Endothelial cell of umbilical vein (primary cell): ENCODE data around the gene CRISPLD2.

ENCODE experiments used
- EZH2 ChIP-seq: IDR thresholded peaks from 2 replicates; pipeline ENCODE4 v1.6.1; 2012; ENCODE audit warnings: borderline replicate concordance, low read depth, mild to moderate bottlenecking, moderate library complexity, low read length, inconsistent platforms; ENCODE audit not compliant: severe bottlenecking
- GATA2 ChIP-seq: IDR thresholded peaks from 2 replicates; pipeline ENCODE4 v1.7.0; 2011; ENCODE audit warnings: low read depth, mild to moderate bottlenecking, moderate library complexity, mixed read lengths, low read length; ENCODE audit not compliant: insufficient read length, insufficient read depth
- JUN ChIP-seq: IDR thresholded peaks from 2 replicates; pipeline ENCODE4 v1.6.1; 2011; ENCODE audit warnings: borderline replicate concordance, low read depth; ENCODE audit not compliant: insufficient read length, insufficient read depth
- POLR2A ChIP-seq: IDR thresholded peaks from 2 replicates; pipeline ENCODE4 v1.6.1; 2012; ENCODE audit warnings: low read depth, mild to moderate bottlenecking, control low read depth, low read length
- TF ChIP-seq, protein P1 (sequence below), 2 donors: IDR thresholded peaks; 1 replicate in 1 of 2; 2 replicates in 1 of 2; pipeline ENCODE4 v1.5.1; 2011; ENCODE audit warnings: low read length in 2 of 2, mild to moderate bottlenecking in 2 of 2, moderate library complexity in 2 of 2, control low read depth in 1 of 2, inconsistent platforms in 1 of 2, low read depth in 1 of 2; ENCODE audit not compliant: insufficient read depth in 1 of 2; ENCODE audit errors: extremely low read depth in 1 of 2
- TF ChIP-seq, protein P2 (sequence below): IDR thresholded peaks from 2 replicates; pipeline ENCODE4 v1.6.1; 2011; ENCODE audit not compliant: insufficient read depth, insufficient read length

DNA sequence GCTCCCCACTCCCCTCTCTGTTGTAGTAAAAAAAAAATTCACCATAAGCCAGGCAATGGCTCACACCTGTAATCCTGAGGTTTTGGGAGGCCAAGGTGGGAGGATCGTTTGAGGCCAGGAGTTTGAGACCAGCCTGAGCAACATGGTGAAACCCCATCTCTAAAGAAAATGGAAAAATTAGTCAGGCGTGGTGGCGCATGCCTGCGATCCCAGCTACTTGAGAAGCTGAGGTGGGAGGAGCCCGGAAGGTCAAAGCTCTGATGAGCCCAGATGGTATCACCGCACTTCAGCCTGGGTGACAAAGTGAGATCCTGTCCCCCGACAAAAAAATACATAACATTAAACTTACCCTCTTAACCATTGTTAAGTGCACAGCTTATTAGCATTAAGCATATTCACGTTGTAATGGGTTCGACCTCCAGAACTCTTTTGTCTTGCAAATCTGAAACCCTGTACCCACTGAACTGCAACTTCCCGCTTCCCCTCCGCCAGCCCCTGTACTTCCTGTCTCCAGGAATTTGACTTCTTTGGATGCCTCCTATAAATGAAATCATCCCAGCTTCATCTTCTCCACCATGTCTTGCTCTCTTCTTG lies 66.8 kb downstream of the CRISPLD2 start:
- TF ChIP-seq, protein P1, sequence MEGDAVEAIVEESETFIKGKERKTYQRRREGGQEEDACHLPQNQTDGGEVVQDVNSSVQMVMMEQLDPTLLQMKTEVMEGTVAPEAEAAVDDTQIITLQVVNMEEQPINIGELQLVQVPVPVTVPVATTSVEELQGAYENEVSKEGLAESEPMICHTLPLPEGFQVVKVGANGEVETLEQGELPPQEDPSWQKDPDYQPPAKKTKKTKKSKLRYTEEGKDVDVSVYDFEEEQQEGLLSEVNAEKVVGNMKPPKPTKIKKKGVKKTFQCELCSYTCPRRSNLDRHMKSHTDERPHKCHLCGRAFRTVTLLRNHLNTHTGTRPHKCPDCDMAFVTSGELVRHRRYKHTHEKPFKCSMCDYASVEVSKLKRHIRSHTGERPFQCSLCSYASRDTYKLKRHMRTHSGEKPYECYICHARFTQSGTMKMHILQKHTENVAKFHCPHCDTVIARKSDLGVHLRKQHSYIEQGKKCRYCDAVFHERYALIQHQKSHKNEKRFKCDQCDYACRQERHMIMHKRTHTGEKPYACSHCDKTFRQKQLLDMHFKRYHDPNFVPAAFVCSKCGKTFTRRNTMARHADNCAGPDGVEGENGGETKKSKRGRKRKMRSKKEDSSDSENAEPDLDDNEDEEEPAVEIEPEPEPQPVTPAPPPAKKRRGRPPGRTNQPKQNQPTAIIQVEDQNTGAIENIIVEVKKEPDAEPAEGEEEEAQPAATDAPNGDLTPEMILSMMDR (IDR thresholded peaks at IDR 0.05; ENCODE audit: extremely low read depth in 1 of 2, insufficient read depth in 1 of 2, low read depth in 1 of 2, low read length in 2 of 2) = no peak
- TF ChIP-seq EZH2 (no peak), JUN (no peak), GATA2 (no peak), POLR2A (no peak)
- TF ChIP-seq, protein P2, sequence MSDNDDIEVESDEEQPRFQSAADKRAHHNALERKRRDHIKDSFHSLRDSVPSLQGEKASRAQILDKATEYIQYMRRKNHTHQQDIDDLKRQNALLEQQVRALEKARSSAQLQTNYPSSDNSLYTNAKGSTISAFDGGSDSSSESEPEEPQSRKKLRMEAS = no peak
